GM12878 (cell line): ENCODE measurements around the gene ASTL. TPM values are rescaled to one million over a fixed set of nuclear protein-coding genes. Genes with fewer than 3 reads are reported as not detected.

Source experiments
- ATAC-seq: fragments of 200-7000 bp; cut with Tn5 transposase; 3 replicates; pipeline ENCODE4 v1.9.1; 2020; ENCODE audit warnings: mild to moderate bottlenecking, moderate library complexity
- BruUV-seq: library from RNA; stranded (reverse); fragments of 400-500 nt; replicated peaks from 2 replicates; lab custom pipeline; 2021; lab: Mats Ljungman, UMichigan
- CTCF ChIA-PET: fragments of 300-600 bp; sonication (Branson Sonifier 250); formaldehyde crosslinking; extraction: SDS; loops from one replicate; lab custom pipeline; 2021; ENCODE audit warnings: inconsistent platforms; lab: Yijun Ruan, JAX
- POLR2A ChIA-PET: fragments of 350-600 bp; formaldehyde crosslinking; extraction: SDS; loops from one replicate; lab custom pipeline; 2021; ENCODE audit warnings: inconsistent platforms; lab: Charles Lee
- RAD21 ChIA-PET: fragments of 300-600 bp; sonication (Branson Sonifier 250); formaldehyde crosslinking; loops from one replicate; lab custom pipeline; 2023; ENCODE audit warnings: antibody characterized with exemption; ENCODE audit not compliant: unreplicated experiment; lab: Charles Lee
- SMC1A ChIA-PET: fragments of 300-600 bp; sonication (Branson Sonifier 250); formaldehyde crosslinking; loops from one replicate; lab custom pipeline; 2023; ENCODE audit not compliant: unreplicated experiment, uncharacterized antibody; lab: Charles Lee
- DNase-seq: peaks from one replicate; pipeline ENCODE4 v3.0.0-alpha.2; 2011; ENCODE audit warnings: low read depth, low spot score
- FAIRE-seq: peaks from 3 replicates; lab custom pipeline; 2011; peaks lifted over from hg19 to GRCh38; lab: Jason Lieb, UNC
- H2AFZ ChIP-seq: 2 replicates; pipeline ENCODE4 v1.6.0; 2011; ENCODE audit warnings: low read depth, low read length, control low read depth; ENCODE audit not compliant: control insufficient read depth
- H3K27ac ChIP-seq: 2 replicates; pipeline ENCODE4 v1.5.1; 2011; ENCODE audit warnings: control low read depth; ENCODE audit not compliant: control insufficient read depth, insufficient read depth
- H3K27me3 ChIP-seq, 2 experiments: replicated peaks in 1 of 2; 2 replicates each; pipeline versions ENCODE4 v1.6.0 to v1.6.1; 2011; ENCODE audit warnings: low read length in 1 of 2; ENCODE audit not compliant: control insufficient read depth in 2 of 2, insufficient read depth in 2 of 2
- H3K36me3 ChIP-seq, 2 experiments: 2 replicates each; pipeline ENCODE4 v1.5.1; 2011; ENCODE audit warnings: low read length in 1 of 2; ENCODE audit not compliant: control insufficient read depth in 2 of 2, insufficient read depth in 2 of 2
- H3K4me1 ChIP-seq: 2 replicates; pipeline ENCODE4 v1.6.1; 2011; ENCODE audit warnings: mild to moderate bottlenecking, low read length, moderate library complexity, mixed read lengths; ENCODE audit not compliant: control insufficient read depth, insufficient read depth
- H3K4me2 ChIP-seq: 2 replicates; pipeline ENCODE4 v1.6.0; 2011; ENCODE audit warnings: control low read depth; ENCODE audit not compliant: control insufficient read depth, insufficient read depth
- H3K4me3 ChIP-seq: fragments of 200-600 bp; sonication (generic); 2 replicates; pipeline ENCODE4 v1.5.1; 2016
- H3K79me2 ChIP-seq: 2 replicates; pipeline ENCODE4 v1.6.0; 2011; ENCODE audit warnings: low read length; ENCODE audit not compliant: control insufficient read depth, insufficient read depth
- H3K9ac ChIP-seq: 2 replicates; pipeline ENCODE4 v1.8.0; 2011; ENCODE audit warnings: low read length, control low read depth, mixed read lengths; ENCODE audit not compliant: control insufficient read depth, insufficient read depth
- H3K9me3 ChIP-seq: replicated peaks from 3 replicates; pipeline ENCODE4 v1.5.1; 2011; ENCODE audit warnings: mild to moderate bottlenecking, low read length; ENCODE audit not compliant: control insufficient read depth, insufficient read depth
- H4K20me1 ChIP-seq: 2 replicates; pipeline ENCODE4 v1.6.0; 2011; ENCODE audit not compliant: control insufficient read depth, insufficient read depth
- BACH1 ChIP-seq: fragments of 450-650 bp; IDR thresholded peaks from 2 replicates; pipeline ENCODE4 v1.6.1; 2017; ENCODE audit warnings: mild to moderate bottlenecking, borderline replicate concordance
- IKZF2 ChIP-seq, 2 experiments: fragments of 450-650 bp; IDR thresholded peaks; 2 replicates each; pipeline ENCODE4 v1.6.1; 2017; ENCODE audit warnings: mild to moderate bottlenecking in 2 of 2, moderate library complexity in 2 of 2
- NBN ChIP-seq: fragments of 450-650 bp; IDR thresholded peaks from 2 replicates; pipeline ENCODE4 v1.6.1; 2016
- RAD51 ChIP-seq: fragments of 450-650 bp; IDR thresholded peaks from 2 replicates; pipeline ENCODE4 v1.6.1; 2016; ENCODE audit warnings: moderate library complexity, mild to moderate bottlenecking, inconsistent platforms
- SUZ12 ChIP-seq: fragments of 200-600 bp; sonication (generic); IDR thresholded peaks from one replicate; pipeline ENCODE4 v1.6.1; 2018; ENCODE audit warnings: antibody characterized with exemption, mild to moderate bottlenecking; ENCODE audit not compliant: unreplicated experiment
- TBL1XR1 ChIP-seq: IDR thresholded peaks from 2 replicates; pipeline ENCODE4 v1.6.1; 2012; ENCODE audit warnings: low read depth, low read length, improper control_type of control experiment
- WGBS: methylation state at CpG from one replicate; pipeline ENCODE4 v1.1.6; 2016; ENCODE audit warnings: low lambda C conversion rate; ENCODE audit not compliant: insufficient replicate concordance, insufficient coverage; ENCODE audit errors: missing lambda C conversion rate; 5-methylcytosine and 5-hydroxymethylcytosine counted together
- in situ Hi-C: fragments of 300-500 bp; cut with MboI; formaldehyde crosslinking; loops from 9 replicates; pipeline ENCODE4 v1.14.3; 2018; ENCODE audit warnings: mixed read lengths
- intact Hi-C: fragments of 100-400 bp; cut with micrococcal nuclease; formaldehyde crosslinking; loops from one replicate; pipeline ENCODE4 v1.14.2; 2022; ENCODE audit not compliant: unreplicated experiment
- polyA plus RNA-seq, 11 experiments: library from polyadenylated mRNA; depleted of rRNA in 4 of 11; unstranded in 6 of 11; stranded (reverse) in 5 of 11; fragments of >200 nt; fragmentation: Nextera tagmentation in 4 of 11; fragmentation: Illumina TruSeq in 1 of 11; extraction: Ambion mirVana in 4 of 11; extraction: Trizol in 1 of 11; gene quantifications; 1 replicate in 1 of 11; 2 replicates in 10 of 11; pipeline versions ENCODE4 v1.2.1 to v1.2.3, GENCODE V29; 2011 to 2016; ENCODE audit warnings: inconsistent platforms in 2 of 11, missing spikeins in 2 of 11, low read depth in 1 of 11
- total RNA-seq, 4 experiments: library from RNA; depleted of rRNA in 3 of 4; stranded (reverse); fragments of >200 nt in 3 of 4; fragmentation: Illumina TruSeq in 1 of 4; extraction: Trizol in 1 of 4; gene quantifications; 2 replicates each; pipeline versions ENCODE4 v1.2.1 to v1.2.3, GENCODE V29; 2013 to 2021
- TF ChIP-seq, protein P1 (sequence below): fragments of 450-650 bp; IDR thresholded peaks from 2 replicates; pipeline ENCODE4 v1.6.1; 2017; ENCODE audit warnings: mild to moderate bottlenecking, moderate library complexity
- TF ChIP-seq, protein P2 (sequence below): fragments of 450-650 bp; IDR thresholded peaks from 2 replicates; pipeline ENCODE4 v1.6.1; 2017; ENCODE audit warnings: mild to moderate bottlenecking, moderate library complexity
- TF ChIP-seq, protein P3 (sequence below): fragments of 450-650 bp; IDR thresholded peaks from 2 replicates; pipeline ENCODE4 v1.6.1; 2017; ENCODE audit warnings: low read depth, mild to moderate bottlenecking, moderate library complexity

The ASTL gene
- total and polyA plus RNA-seq, 10 of the 15 experiments (the other 5 are each of a cell fraction or from before 2014, with no cell fraction given) = 0.18 to 1.0 (median 0.38) TPM; not detected in 4

DNA sequence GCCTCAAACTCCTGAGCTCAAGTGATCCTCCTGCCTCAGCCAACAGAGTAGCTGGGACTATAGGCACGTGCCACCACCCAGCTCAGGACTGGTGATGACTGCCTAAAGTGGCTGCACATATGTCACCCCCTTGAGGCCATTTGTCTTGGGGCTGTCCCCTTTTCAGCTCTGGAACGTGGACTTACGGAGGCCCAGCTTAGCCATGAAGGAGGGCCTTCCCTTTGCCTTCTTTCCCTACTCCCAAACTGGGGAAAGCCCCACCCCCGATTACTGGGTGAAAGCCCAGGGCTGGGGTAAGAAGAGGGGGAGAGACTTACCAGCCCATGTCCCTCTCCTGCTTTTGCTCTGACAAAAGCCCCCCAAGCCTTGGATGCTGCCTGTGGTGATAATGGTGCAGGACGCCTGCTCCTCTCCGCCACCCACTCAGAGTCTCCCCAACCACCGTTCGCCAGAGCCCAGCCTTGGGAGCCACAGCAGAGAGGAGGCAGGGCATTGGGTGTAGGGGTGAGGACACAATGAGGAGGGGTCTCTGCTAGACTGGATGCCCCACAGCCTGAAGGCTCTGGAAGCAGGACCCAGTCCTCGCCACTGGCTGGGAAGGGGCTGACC, 9.4 kb upstream of the ASTL start:
- H3K36me3 ChIP-seq = peaks cover 7% of the 10 kb centered on the region in 2 experiments; a peak in 2 of 4 replicates
- WGBS = 42% methylated on average over 9 of the region's 9 CpGs
- H3K4me3 ChIP-seq = no peak overlapping the region
- no peak overlapping the region for H2AFZ ChIP-seq
- peak overlapping the region; percentile 89 for H3K27ac ChIP-seq
- RAD21 ChIA-PET = interaction anchor here (0.8 to 18.1 kb wide), 11 partner anchors 9 to 380 kb away, joined by 3 to 463 read pairs (median 4); partner anchors contain the start of genes ASTL and STARD7
- no peaks in the 10 kb centered on the region for H4K20me1 ChIP-seq
- no peak for DNase-seq
- H3K27me3 ChIP-seq = no peaks in the 10 kb centered on the region
- peak; percentile 78 for FAIRE-seq
- peaks cover 27% of the 10 kb centered on the region for H3K79me2 ChIP-seq
- H3K9me3 ChIP-seq = no peaks in the 10 kb centered on the region
- ATAC-seq = no peak
- in situ Hi-C loops = no loop called here
- SMC1A ChIA-PET = interaction anchor here (0.6 to 14.4 kb wide), 9 partner anchors 9 to 341 kb away, joined by 3 to 338 read pairs (median 4); partner anchors contain the start of gene ASTL
- intact Hi-C loops = loop anchor here (5.0 kb wide), 2 partner anchors 190 to 380 kb away; partner anchors contain the start of gene NCAPH
- CTCF ChIA-PET = interaction anchor here (0.6 to 14.4 kb wide), 9 partner anchors 8 to 119 kb away, joined by 3 to 535 read pairs (median 4); partner anchors contain the start of genes ADRA2B and ASTL
- H3K4me1 ChIP-seq = peaks cover 42% of the 10 kb centered on the region
- POLR2A ChIA-PET = interaction anchor here (0.7 to 9.5 kb wide), 8 partner anchors 8 to 173 kb away, joined by 3 to 161 read pairs (median 4); partner anchors contain the start of genes ASTL and STARD7
- BruUV-seq = no TSS peak
- H3K4me2 ChIP-seq = peak overlapping the region; percentile 95
- peak overlapping the region; percentile 49 for H3K9ac ChIP-seq
- TF ChIP-seq, protein P1, sequence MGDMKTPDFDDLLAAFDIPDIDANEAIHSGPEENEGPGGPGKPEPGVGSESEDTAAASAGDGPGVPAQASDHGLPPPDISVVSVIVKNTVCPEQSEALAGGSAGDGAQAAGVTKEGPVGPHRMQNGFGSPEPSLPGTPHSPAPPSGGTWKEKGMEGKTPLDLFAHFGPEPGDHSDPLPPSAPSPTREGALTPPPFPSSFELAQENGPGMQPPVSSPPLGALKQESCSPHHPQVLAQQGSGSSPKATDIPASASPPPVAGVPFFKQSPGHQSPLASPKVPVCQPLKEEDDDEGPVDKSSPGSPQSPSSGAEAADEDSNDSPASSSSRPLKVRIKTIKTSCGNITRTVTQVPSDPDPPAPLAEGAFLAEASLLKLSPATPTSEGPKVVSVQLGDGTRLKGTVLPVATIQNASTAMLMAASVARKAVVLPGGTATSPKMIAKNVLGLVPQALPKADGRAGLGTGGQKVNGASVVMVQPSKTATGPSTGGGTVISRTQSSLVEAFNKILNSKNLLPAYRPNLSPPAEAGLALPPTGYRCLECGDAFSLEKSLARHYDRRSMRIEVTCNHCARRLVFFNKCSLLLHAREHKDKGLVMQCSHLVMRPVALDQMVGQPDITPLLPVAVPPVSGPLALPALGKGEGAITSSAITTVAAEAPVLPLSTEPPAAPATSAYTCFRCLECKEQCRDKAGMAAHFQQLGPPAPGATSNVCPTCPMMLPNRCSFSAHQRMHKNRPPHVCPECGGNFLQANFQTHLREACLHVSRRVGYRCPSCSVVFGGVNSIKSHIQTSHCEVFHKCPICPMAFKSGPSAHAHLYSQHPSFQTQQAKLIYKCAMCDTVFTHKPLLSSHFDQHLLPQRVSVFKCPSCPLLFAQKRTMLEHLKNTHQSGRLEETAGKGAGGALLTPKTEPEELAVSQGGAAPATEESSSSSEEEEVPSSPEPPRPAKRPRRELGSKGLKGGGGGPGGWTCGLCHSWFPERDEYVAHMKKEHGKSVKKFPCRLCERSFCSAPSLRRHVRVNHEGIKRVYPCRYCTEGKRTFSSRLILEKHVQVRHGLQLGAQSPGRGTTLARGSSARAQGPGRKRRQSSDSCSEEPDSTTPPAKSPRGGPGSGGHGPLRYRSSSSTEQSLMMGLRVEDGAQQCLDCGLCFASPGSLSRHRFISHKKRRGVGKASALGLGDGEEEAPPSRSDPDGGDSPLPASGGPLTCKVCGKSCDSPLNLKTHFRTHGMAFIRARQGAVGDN = peak; percentile 94
- TF ChIP-seq TBL1XR1 (no peak), NBN (no peak), IKZF2 (IDR thresholded peaks at IDR 0.05) (peak; percentile 7 to 14; a peak in 2 of 4 replicates), BACH1 (peak; percentile 59), RAD51 (peak; percentile 56; the same call in 1 of the 2 replicates), SUZ12 (no peak)
- TF ChIP-seq, protein P2, sequence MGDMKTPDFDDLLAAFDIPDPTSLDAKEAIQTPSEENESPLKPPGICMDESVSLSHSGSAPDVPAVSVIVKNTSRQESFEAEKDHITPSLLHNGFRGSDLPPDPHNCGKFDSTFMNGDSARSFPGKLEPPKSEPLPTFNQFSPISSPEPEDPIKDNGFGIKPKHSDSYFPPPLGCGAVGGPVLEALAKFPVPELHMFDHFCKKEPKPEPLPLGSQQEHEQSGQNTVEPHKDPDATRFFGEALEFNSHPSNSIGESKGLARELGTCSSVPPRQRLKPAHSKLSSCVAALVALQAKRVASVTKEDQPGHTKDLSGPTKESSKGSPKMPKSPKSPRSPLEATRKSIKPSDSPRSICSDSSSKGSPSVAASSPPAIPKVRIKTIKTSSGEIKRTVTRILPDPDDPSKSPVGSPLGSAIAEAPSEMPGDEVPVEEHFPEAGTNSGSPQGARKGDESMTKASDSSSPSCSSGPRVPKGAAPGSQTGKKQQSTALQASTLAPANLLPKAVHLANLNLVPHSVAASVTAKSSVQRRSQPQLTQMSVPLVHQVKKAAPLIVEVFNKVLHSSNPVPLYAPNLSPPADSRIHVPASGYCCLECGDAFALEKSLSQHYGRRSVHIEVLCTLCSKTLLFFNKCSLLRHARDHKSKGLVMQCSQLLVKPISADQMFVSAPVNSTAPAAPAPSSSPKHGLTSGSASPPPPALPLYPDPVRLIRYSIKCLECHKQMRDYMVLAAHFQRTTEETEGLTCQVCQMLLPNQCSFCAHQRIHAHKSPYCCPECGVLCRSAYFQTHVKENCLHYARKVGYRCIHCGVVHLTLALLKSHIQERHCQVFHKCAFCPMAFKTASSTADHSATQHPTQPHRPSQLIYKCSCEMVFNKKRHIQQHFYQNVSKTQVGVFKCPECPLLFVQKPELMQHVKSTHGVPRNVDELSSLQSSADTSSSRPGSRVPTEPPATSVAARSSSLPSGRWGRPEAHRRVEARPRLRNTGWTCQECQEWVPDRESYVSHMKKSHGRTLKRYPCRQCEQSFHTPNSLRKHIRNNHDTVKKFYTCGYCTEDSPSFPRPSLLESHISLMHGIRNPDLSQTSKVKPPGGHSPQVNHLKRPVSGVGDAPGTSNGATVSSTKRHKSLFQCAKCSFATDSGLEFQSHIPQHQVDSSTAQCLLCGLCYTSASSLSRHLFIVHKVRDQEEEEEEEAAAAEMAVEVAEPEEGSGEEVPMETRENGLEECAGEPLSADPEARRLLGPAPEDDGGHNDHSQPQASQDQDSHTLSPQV = 0 out of 2 replicates have a peak, but pooled peaks have one; percentile 31
- TF ChIP-seq, protein P3, sequence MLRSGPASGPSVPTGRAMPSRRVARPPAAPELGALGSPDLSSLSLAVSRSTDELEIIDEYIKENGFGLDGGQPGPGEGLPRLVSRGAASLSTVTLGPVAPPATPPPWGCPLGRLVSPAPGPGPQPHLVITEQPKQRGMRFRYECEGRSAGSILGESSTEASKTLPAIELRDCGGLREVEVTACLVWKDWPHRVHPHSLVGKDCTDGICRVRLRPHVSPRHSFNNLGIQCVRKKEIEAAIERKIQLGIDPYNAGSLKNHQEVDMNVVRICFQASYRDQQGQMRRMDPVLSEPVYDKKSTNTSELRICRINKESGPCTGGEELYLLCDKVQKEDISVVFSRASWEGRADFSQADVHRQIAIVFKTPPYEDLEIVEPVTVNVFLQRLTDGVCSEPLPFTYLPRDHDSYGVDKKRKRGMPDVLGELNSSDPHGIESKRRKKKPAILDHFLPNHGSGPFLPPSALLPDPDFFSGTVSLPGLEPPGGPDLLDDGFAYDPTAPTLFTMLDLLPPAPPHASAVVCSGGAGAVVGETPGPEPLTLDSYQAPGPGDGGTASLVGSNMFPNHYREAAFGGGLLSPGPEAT = peak; percentile 33; the same call in 1 of the 2 replicates
